Measurements from ENCODE around the gene SHISAL1. TPM values are rescaled to one million over a fixed set of nuclear protein-coding genes. Genes with fewer than 3 reads are reported as not detected.

Gene SHISAL1
- polyA plus RNA-seq, 1 experiment, result 2.4 TPM

- ChIA-PET CTCF (interaction anchor here (0.9 to 1.1 kb wide), 2 partner anchors 206 to 374 kb away, joined by 3 read pairs; no protein-coding TSS in a partner anchor), POLR2A (interaction anchor here (0.6 kb wide), 1 partner anchor 21 kb away, joined by 4 read pairs; no protein-coding TSS in a partner anchor)
- no peak overlapping the region for H3K4me3 ChIP-seq (ENCODE audit: low read depth, low read length)
- H3K27me3 ChIP-seq (ENCODE audit: control insufficient read depth, insufficient read depth, low read length), result no peaks in the 10 kb centered on the region
- H3K9me3 ChIP-seq (ENCODE audit: control insufficient read depth, insufficient read depth, low read length), result no peaks in the 10 kb centered on the region; the same call in 1 of the 2 replicates
- no peak overlapping the region for H3K27ac ChIP-seq (ENCODE audit: low read depth, low read length)
- TF ChIP-seq CTCF (IDR thresholded peaks at IDR 0.05; ENCODE audit: low read depth, low read length), result peak; percentile 9; the same call in 1 of the 2 replicates
- no peak for DNase-seq (ENCODE audit: low read depth, low spot score)
These were observed 1.5 kb downstream of the SHISAL1 start for GRCh38 chr22:44311104-44311854.

GRCh38 chr22:44309647-44310046, 3.1 kb downstream of the SHISAL1 start:
- POLR2A ChIA-PET, result interaction anchor here (0.6 to 1.4 kb wide), 3 partner anchors 22 to 241 kb away, joined by 3 to 9 read pairs (median 4); no protein-coding TSS in a partner anchor
- Histone ChIP-seq H3K4me3 (ENCODE audit: low read depth, low read length) (no peak overlapping the region), H3K27ac (ENCODE audit: low read depth, low read length) (peak overlapping the region; percentile 70), H3K27me3 (ENCODE audit: control insufficient read depth, insufficient read depth, low read length) (no peaks in the 10 kb centered on the region), H3K9me3 (ENCODE audit: control insufficient read depth, insufficient read depth, low read length) (no peaks in the 10 kb centered on the region; the same call in 1 of the 2 replicates)
- no peak for TF ChIP-seq CTCF (IDR thresholded peaks at IDR 0.05; ENCODE audit: low read depth, low read length)
- no peak for DNase-seq (ENCODE audit: low read depth, low spot score)
- CTCF ChIA-PET, result no interaction called here

GRCh38 chr22:44309137-44309536, 3.6 kb downstream of the SHISAL1 start:
- H3K27me3 ChIP-seq (ENCODE audit: control insufficient read depth, insufficient read depth, low read length), result no peaks in the 10 kb centered on the region
- H3K4me3 ChIP-seq (ENCODE audit: low read depth, low read length), result no peak overlapping the region

GRCh38 chr22:44307509-44308169, 5.1 kb downstream of the SHISAL1 start:
- Histone ChIP-seq H3K27ac (ENCODE audit: low read depth, low read length) (no peak overlapping the region), H3K4me3 (ENCODE audit: low read depth, low read length) (no peak overlapping the region), H3K9me3 (ENCODE audit: control insufficient read depth, insufficient read depth, low read length) (no peaks in the 10 kb centered on the region), H3K27me3 (ENCODE audit: control insufficient read depth, insufficient read depth, low read length) (no peaks in the 10 kb centered on the region)
- no peak for TF ChIP-seq CTCF (IDR thresholded peaks at IDR 0.05; ENCODE audit: low read depth, low read length)
- ChIA-PET CTCF (interaction anchor here (1.3 kb wide), 1 partner anchor 314 kb away, joined by 4 read pairs; no protein-coding TSS in a partner anchor), POLR2A (no interaction called here)
- no peak for DNase-seq (ENCODE audit: low read depth, low spot score)

More at GRCh38 chr22:44309137-44309536, 3.6 kb downstream of the SHISAL1 start:
- ChIA-PET POLR2A (interaction anchor here (0.6 to 1.4 kb wide), 3 partner anchors 22 to 241 kb away, joined by 3 to 9 read pairs (median 4); no protein-coding TSS in a partner anchor), CTCF (no interaction called here)
- DNase-seq (ENCODE audit: low read depth, low spot score), result peak; percentile 83
- Histone ChIP-seq H3K27ac (ENCODE audit: low read depth, low read length) (peak overlapping the region; percentile 70), H3K9me3 (ENCODE audit: control insufficient read depth, insufficient read depth, low read length) (no peaks in the 10 kb centered on the region; the same call in 1 of the 2 replicates)
- no peak for TF ChIP-seq CTCF (IDR thresholded peaks at IDR 0.05; ENCODE audit: low read depth, low read length)

- Histone ChIP-seq H3K9me3 (ENCODE audit: control insufficient read depth, insufficient read depth, low read length) (no peaks in the 10 kb centered on the region), H3K27me3 (ENCODE audit: control insufficient read depth, insufficient read depth, low read length) (no peaks in the 10 kb centered on the region), H3K4me3 (ENCODE audit: low read depth, low read length) (no peak overlapping the region), H3K27ac (ENCODE audit: low read depth, low read length) (no peak overlapping the region)
- ChIA-PET CTCF (no interaction called here), POLR2A (no interaction called here)
- no peak for DNase-seq (ENCODE audit: low read depth, low spot score)
- no peak for TF ChIP-seq CTCF (IDR thresholded peaks at IDR 0.05; ENCODE audit: low read depth, low read length)
These were observed 6.9 kb downstream of the SHISAL1 start for GRCh38 chr22:44305888-44306287.

Measured in AG04450 (cell line).